Measurements from ENCODE around the gene SLC16A4.
"Not testable (repeated sequence)": the region's sequence is repeated elsewhere in the genome, so short reads cannot be mapped to it uniquely, and the experiment has no call there.

Gene SLC16A4

DNA sequence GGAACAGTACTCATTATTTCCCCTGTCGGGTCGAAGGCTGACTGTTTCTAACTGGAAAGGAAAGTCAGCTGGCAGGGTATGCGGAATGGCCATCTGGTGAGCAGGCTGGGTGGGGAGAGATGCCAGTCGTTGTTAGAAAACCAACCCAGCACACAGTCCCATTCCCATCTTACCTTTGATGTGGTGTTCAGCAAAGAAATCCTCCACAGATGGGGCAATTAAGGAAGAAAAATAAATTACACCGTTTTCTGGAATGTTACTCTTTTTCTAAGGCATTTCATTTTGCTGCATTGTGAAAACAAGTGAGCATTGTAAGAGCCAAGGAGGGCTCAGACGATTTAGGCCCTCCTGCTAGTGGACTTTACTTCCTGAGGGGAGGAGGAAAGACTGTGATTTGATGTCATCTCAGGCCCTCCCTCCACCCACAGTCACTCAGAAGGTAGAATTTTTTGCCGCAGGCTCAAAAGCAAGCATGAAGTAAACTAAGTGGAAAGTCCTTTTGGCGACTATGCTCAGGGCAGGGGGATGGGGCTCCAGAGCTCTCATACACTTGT, at the start of gene SLC16A4:
Gene SLC16A4, minus strand, starts transcription at position 335 of the 554 bp plus-strand sequence. CDS start 1,703 bp downstream, outside the sequence.
- DNase-seq = no peak

DNA sequence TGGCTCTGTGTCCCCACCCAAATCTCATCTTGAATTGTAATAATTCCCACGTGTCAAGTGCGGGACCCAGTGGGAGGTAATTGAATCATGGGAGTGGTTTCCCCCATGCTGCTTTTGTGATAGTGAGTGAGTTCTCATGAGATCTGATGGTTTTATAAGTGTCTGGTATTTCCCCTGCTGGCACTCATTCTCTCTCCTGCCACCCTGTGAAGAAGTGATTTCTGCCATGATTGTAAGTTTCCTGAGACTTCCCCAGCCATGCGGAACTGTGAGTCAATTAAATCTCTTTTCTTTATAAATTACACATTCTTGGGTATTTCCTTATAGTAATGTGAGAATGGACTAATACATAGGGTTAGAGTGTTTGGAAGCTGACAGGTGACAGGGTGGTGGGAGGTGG, 49.0 kb upstream of the SLC16A4 start:
- DNase-seq = not testable (repeated sequence)

DNA sequence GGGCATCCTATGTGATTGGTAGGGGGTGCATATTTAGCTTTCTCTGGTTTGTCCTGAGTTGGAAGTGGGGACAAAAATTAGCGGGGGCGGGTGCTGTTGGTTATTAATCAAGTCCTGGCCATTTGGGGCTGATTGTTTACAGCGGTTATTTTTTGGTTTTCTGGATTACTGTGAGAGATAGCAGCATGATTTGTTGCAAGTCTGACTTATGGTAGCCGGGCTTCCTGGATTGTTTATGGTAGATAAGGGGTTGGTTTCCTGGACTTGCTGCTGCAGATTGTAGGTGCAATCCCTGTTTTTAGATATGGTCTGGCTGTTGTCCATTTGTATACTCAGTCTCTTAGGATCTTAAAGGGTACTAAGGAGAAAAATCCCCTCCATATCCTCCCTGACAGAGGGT, 48.1 kb upstream of the SLC16A4 start:
- no peak for DNase-seq

DNA sequence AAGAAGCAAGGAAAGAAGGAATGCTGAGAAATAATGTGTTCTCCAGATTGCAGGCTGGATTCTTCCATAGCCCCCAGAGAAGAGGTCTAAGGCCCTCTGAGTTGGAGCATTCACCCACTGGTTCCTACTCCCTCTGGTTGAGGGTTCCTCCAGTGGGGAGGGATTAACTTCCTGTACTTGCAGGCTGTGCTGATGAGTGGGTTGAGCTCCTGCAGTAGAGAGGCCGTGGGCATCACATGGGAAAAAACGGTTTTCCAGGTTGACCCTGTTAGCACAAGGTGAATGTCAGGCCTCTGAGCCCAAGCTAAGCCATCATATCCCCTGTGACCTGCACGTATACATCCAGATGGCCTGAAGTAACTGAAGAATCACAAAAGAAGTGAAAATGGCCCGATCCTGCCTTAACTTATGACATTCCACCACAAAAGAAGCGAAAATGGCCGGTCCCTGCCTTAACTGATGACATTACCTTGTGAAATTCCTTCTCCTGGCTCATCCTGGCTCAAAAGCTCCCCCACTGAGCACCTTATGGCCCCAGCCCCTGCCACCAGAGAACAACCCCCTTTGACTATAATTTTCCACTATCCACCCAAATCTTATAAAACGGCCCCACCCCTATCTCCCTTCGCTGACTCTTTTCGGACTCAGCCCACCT, 46.9 kb upstream of the SLC16A4 start:
- DNase-seq = not testable (repeated sequence)

DNA sequence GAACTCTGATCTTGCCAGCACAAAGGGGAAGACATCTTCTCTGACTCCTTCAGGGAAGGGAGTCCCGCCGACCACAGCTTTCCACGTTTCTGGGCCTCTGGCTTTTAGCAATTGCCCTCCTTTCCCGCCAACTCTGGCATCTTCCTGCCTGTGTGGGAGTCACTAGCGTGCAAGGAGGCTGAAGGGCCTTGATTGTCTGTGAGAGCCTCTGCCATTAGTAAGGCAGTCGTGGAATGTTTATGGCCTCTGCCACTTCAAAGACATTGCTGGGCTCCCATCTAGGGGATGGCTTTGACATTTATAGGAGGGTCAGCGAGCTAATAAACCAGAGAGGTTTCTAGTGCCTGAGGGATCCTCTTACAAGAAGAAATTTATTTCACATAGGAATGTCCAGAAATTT, 45.8 kb upstream of the SLC16A4 start:
- no peak for DNase-seq

DNA sequence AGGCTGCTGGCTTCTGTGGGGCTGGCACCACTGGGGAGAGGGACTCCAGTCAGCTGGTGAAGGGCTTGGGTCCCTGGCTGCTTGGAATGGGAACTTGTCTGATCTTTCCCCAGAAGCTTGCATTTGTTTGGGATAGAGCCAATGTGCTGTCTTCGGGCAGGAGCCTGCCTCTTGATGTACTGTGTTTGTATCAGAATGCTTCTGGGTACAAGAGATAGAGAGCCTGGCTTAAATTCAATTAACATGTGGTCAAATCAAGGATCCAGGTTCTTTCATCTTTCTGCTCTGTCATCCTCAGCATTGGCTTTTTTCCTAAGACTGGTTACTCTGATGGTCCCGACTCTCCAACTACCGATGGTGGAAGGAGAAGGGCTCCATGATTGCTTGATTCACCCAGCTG, 44.1 kb upstream of the SLC16A4 start:
- no peak for DNase-seq

DNA sequence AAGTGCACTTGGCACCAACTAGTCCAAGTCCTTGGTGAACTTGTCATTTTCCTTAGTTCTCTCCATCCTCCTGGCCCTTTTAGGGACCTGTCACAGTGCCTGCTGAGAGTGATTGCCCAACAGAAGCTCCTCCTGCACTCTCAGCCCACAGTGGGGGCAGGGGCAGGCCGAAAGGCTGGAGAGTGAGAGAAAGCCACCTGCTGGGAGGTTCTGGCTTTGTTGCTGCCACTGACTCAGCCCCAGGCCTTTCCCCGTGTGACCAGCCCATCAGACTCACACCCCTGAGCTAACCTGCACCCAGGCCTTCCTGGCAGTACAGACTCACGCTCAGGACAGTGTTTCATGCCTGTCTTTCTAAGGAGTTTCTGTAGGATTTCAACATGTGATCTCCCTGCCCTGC, 43.0 kb upstream of the SLC16A4 start:
- no peak for DNase-seq

DNA sequence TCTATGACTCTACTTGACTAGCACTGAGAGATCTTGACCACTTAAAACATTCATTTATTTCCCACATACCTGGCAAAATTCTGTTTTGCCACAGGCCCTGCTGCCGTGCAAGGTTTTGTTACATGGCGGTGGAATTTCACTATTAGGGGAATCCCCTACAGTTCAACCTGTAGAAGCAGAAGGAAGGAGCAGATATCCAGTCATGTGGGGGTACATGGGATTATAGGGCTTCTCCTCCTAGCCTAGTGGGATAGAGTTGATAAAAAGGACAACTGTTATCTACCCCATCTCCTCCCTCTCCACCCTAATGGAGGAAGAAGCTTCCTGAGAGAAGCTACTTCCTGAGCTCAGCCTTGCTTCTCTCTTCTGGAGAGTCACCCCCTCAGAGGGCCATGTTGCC, 42.4 kb upstream of the SLC16A4 start:
- DNase-seq = no peak

DNA sequence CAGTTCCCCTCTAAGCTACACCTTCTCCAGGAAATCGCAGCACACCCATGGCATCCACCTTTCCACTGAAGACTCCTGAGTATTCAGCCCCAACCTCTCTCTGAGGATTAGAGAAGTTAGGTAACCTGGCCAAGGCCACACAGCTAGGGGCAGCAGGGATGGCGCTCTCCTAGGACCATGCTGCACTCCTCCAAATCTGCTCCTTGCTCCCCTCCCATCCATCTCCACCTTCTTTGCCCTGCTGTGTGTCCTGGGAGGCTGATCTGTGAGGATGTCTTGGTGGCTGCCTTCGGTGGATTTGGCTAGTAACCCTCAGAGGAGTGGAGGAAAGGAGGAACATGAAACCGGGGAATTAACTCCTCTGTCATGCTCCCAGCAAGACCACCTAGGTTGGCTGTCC, 40.1 kb upstream of the SLC16A4 start:
- no peak for DNase-seq

DNA sequence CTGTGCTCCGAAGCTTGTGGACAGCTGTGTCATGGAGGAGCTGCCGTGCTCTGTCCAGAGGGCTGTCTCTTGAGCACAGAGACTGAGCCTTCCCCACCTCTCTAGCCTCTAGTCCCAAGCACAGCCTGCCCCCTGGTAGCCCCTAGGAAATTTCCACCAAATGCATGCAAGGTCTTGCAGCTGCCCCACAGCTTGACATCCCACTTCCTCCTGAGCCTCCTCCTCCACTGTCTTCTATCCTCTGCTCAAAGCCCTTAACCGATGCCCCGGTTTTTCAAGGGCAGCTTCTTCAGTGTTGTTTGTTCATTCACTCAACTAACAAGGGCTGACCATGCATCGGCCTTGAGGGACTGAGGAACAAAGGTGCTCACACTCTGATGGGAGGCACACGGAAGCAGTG, 39.5 kb upstream of the SLC16A4 start:
- no peak for DNase-seq

DNA sequence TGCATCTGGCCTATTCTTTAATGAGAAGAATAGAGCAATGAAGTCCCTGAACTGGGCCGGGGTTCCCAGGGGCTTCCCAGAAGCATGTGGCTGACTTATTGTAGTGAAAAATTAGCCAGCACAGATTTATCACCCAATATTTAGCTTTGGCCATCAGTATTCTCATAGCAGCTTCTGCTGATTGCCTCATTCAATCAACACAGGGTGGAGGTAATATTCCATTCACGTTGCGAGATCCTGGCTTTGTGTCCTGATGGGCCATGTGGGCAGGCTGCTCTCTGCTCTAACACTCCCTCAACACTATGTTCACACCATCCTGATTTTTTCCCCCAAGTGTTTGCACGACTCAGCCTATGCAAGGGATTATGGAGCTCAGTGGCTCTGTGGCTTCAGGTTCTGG, 38.1 kb upstream of the SLC16A4 start:
- no peak for DNase-seq

DNA sequence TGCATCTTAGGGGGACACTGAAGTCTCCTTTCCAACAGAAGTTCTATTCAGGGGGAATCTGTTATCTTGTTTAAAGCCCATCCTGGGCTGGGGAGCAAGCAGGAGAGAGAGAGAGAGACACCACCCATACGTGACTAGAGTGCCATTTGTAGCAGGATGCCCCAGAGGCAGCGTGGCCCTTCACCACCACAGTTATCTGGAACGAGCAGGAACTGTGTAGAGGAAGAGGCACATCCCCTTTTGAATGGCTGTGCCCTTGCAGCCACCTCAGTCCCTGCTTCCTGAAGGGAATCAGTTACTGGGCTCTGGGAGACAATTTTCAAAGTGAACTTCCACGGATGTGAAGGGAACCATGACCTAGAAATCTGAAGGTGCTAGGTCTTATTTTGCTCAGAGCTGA, 36.0 kb upstream of the SLC16A4 start:
- DNase-seq = no peak

DNA sequence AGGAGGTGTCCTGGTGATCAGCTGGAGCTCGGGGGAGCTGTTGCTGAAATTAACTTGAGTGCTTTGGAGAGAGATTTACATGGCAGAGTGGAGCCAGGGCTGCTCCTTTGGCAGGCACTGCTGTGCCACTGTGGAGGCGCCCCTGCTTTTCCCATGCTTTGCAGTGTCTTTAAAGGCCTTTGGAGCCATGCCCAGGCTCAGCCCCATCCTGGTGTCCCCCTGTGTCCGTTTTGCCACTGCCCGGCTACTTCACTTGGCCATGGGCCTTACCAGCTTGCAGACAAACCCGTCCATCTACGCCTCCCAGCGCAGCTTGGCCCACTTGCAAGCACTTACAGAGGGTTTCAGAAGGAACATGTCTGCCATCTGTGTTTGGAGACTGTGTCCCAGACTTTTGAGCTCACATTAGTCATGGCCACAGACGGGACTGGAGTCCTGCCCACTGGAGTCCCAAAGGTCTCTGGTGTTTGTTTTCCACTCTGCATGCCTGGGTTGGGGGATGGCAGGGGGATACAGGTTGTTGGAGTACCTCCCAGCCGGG, 34.9 kb upstream of the SLC16A4 start:
- no peak for DNase-seq

DNA sequence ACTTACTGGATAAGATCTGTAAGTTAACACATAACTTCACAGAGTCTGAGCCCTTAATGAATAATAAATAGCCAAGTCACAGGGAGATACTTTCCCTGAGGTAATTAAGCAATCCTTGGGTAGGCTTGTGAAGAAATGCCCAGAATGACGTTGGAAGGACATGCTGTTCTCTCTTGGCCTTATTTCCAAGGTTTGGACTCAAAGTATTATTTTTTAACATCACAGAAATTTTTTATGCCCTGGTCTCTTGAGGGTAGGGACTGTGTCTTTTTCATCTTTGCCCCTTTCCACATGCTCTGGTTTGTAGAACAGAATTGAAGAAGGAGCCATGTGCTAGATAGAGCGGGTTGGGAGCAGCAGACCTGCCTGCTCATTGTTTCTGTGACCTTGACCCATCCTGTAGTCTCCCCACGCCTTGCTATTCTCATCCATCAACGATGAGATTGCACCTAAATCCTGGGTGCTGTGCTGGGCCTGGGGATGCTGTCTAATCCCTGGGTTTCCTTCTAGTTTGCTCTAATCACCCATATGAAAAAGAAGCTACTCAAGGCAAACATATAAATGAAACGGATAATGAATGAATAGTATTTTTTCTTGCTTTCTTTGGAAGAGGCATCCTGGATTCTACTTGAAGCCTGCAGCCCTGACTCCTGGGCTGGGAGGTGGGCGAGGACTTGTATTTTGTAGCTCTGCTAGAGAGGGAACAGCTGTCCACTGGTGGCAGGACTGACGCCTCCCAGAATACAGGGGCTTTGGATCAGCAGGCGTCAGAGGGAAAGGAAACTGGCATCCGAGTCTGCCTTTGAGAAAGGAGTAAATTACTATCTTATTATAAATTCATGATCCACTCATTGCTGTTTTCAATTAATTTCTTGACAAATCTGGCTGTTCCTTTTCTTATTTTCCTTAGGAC, 34.1 kb upstream of the SLC16A4 start:
- DNase-seq = no peak

DNA sequence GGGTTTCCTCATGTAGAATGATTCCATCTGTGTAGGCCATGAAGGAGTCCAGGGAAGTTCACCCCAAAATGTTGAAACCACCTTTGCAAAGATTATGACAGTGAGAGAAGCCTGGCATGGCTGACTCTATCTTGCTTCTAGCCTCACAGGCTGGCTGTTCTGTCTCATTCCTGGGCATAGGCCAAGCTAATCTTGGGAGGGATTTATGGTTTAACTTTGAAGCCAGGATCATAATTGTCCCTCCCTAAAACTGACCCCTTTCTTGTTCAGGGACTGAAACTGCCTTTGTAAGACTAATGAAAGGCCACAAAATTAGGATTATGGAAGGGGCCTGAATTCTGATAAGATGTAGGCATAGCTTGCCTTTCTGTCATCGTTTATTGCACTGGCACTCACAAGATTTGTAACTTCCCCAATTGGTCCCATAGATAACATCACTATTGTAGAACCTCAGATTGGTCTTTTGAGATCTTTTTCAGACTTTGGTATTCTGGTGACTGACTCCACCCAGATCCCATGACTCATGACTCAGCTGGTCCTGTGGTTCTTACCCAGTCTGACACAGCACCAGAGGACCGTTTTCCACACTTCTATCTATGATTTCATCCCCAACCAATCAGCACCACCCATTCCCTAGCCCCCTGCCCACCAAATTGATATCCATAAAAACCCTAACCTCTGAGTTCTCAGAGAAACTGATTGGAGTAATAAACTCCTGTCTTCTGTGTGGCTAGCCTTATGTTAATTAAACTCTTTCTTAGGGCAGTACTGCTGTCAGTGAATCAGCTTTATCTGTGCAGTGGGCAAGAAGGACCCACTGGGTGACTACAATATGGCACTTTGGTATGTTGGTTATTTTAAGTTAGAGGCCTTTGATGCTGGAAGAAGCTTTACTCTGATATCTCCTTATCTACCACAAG, 30.3 kb upstream of the SLC16A4 start:
- DNase-seq = no peak

DNA sequence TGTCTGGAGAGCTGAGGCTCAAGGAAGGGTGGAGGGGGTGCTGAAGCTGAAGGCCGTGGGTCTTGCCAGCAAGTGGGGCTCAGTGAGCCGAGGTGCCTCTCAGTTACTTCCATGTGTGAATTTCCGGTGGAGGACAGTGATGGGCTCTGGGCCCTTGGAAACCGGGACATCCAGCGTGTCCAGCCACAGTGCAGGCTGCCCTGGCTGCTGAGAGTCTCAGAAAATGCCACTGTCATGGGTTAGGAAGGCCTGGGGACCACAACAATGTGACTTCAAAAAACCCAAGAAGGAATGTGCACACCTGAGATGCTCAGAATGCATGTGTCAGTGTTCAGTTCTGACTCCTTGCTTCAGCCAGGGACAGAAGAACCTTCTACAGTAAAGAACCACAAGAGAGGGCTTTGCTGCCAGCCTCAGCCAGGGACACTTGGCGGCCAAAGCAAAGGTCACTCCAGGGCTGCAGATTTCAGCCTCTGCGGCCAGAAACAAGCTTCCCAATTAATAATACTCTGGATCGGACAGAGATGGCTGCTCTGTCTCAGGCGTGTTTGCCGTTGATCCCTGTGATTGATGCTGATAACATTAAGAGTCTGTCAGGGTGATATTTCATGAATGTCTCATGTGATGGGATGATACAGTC, 29.3 kb upstream of the SLC16A4 start:
- DNase-seq = no peak

DNA sequence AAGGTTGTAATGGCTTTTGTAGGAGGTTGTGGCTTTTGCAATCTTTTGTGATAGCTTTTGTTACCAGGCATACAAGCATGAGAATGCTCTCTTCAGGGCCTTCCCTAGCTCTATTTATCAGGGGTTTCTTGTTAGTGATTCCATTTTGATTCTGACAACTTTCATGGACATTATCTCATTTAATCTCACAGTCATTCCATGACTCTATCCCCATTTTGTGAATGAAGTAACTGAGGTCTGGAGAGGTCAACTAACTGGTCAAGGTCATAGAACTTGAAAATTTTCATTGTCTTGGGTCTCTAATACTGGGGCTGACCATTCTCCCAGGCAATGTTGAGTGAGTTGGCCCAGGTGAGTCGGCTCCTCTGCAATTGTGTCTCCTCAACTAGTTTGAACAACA, 27.9 kb upstream of the SLC16A4 start:
- DNase-seq = no peak

DNA sequence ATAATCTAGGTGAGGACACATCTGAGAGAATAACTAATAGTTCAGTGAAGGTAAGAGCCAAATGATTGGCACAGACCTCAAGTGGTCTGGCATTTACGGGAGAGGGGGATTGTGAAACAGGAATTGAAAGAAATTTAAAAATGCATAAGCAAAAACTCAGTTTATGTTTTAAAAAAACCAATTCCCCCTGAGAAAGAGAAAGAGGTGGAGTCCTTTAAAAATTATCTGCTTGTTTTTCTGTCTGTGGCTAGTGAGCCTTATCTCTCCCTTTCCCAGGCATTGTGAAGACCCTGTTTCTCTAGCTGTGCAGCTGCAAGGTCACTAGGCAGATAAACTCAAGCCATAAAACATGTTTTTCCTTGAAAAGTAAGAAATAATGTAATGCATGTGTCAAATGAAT, 22.2 kb upstream of the SLC16A4 start:
- DNase-seq = not testable (repeated sequence)

DNA sequence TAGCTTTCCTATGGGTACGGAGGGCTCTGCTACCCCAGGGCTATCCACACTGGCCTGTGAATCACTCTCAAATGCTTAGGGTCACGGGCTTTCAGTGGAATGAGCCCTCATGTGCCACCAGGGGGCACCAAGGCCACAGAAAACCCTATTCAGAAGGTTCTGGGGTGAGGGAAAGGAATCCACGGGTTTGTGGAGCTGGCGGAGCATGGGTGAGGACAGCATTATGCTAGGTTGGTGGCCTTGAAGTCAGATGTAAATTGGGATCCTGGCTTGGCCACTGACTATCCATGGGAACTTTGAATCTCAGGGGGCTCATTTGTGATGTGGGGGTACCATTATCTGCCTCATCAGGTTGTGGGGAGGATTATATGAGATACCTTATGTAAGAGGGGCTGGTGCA, 21.8 kb upstream of the SLC16A4 start:
- peak; percentile 16 for DNase-seq

DNA sequence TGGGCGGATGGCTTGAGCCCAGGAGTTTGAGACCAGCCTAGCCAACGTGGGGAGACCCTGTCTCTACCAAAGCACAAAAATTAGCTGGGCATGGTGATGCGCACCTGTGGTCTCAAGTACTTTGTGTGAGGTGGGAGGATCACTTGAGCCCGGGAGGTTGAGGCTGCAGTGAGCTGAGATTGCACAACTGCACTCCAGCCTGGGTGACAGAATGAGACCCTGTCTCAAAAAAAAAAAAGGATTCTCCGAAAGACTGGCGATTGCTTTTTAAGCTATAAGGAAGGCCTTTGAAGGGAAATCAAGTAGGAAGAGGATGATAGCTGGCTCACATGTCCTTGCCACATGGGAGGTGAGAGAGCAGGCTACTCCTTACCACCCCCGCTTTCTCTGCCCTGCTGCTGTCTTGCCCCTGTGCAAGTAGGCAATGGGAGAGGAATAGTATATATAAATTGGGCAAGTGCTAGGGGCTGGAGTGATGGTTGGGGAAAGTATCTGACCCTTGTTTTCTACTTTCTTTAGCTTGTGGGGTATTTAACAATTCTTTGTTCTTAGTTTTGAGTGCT, 20.4 kb upstream of the SLC16A4 start:
- no peak for DNase-seq

DNA sequence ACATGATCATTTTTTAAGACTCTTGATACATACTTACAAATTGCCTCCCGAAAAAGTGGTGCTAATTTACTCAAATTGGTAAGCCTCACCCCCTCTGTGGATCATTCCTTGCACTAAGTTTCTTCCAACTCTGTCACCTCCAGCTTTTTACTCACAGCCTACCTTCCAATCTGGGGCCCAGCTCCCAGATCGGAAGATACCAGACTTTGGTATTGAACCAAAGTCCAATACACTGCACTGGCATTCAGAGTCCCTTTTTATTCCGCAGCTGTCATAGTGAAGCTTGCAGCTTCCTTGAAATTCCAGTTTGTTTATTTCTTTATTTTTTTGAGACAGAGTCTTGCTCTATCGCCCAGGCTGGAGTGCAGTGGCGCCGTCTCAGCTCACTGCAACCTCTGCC, 18.5 kb upstream of the SLC16A4 start:
- DNase-seq = no peak

DNA sequence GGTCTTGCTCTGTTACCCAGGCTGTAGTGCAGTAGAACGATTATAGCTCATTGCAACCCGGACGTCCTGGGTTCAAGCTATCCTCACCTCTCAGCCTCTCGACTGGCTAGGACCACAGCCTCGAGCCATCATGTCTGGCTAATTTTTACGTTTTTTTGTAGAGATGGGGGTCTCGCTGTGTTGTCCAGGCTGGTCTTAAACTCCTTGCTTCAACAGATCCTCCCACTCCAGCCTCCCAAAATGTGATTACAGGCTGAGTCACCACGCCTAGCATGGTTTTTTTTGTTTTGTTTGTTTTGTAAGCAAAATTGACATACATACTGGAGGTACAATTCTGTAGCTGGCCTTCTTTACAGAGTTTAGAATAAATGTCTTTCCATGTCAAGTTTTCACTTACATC, 17.7 kb upstream of the SLC16A4 start:
- DNase-seq = no peak

All from NCI-H774 (cell line).